Prostate gland (tissue), 2 donors: ENCODE data around the gene C2orf49.

ENCODE experiments used
- CTCF ChIP-seq, 4 experiments: fragments of 200-600 bp in 2 of 4; fragments of 450-650 bp in 2 of 4; sonication (generic) in 2 of 4; IDR thresholded peaks; 1 replicate in 3 of 4; 2 replicates in 1 of 4; pipeline ENCODE4 v1.5.1; 2016 to 2019; ENCODE audit warnings: antibody characterized with exemption in 4 of 4, mild to moderate bottlenecking in 2 of 4, moderate library complexity in 2 of 4
- POLR2A ChIP-seq: fragments of 450-650 bp; IDR thresholded peaks from one replicate; pipeline ENCODE4 v1.6.1; 2016; ENCODE audit warnings: antibody characterized with exemption, mild to moderate bottlenecking
- POLR2AphosphoS5 ChIP-seq: sonication (generic); formaldehyde crosslinking; IDR thresholded peaks from one replicate; pipeline ENCODE4 v1.6.1; 2017; ENCODE audit warnings: antibody characterized with exemption

DNA sequence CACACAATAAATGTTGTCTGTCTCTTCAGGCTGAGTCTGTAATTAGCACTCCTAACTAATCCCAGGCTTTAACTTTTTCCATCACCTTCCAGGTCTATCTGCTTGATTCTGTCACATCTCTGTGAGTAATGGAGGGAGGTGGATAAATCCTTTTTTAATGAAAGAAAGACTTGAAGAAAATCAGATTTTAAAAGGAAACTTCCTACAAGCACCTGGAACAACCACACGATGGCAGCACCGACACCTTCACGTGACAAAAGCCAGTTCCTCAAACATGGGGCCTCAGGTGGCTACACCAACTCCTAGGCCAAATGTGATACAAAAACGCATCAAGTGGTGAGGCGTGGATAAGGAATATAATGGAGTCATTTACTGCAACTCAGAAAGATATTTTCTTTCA lies 49.6 kb upstream of the C2orf49 start:
- TF ChIP-seq CTCF (IDR thresholded peaks at IDR 0.05) (peak in 3 of 4 experiments; percentile 26 to 45 (median 42)), POLR2A (no peak), POLR2AphosphoS5 (no peak)
